HG02642 (cell line): ENCODE measurements around the gene SMAD3.
"Not testable (repeated sequence)": the region's sequence is repeated elsewhere in the genome, so short reads cannot be mapped to it uniquely, and the experiment has no call there.

Source experiments
- ATAC-seq: cut with Tn5 transposase; IDR thresholded peaks from one replicate; pipeline ENCODE4 v1.9.1; 2021; ENCODE audit warnings: mild to moderate bottlenecking; ENCODE audit not compliant: unreplicated experiment, poor library complexity

Gene SMAD3

DNA sequence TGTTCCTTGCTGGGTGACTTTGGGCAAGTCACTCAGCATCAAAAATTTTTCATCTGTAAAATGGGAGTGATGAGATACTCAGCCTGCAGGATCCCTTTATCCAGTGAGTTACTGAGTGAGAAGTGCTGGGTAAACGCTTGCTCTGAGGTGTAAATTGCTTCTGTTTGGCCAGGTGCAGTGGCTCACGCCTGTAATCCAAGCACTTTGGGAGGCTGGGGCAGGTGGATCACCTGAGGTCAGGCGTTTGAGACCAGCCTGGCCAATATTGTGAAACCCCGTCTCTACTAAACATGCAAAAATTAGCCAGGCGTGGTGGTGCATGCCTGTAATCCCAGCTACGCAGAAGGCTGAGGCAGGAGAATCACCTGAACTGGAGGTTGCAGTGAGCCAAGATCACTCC lies 87.6 kb downstream of the SMAD3 start:
- ATAC-seq = not testable (repeated sequence)

DNA sequence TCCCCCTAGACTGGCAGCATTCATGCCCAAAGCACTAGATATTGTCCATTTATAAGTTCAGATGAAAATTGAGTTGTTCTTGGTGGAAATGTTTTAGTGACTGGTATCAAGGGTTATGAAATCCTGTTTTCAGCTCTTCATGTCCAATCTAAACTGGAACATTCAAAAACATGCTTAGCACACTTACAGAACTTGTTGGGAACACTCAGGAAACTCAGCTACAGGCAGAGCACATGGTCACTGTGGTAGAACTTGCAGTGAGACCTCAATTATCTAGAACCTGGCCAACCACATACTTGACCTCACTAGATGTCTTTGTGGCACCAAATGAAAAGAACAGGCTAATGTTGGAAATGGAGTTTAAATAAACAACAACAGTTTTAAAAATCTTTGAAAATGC lies 88.8 kb downstream of the SMAD3 start:
- ATAC-seq = no peak

DNA sequence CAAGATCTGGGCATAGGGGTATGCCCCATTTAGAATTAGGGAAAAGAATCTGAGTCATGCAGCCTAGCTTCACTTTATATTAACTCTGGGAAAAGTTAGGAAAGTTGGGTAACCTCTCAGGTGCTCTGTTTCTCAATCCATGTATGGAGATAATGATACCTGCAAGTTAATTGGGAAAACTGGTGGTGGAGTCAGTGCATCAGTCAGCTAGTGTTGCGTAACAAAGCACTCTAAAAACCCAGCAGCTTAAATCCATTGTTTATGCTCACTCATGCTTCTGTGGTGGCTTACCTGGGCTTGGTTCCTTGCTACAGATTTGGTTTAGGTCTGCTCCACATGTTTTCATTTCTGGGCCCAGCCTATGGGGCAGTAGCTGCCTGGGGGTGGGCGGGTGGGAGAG lies 91.0 kb downstream of the SMAD3 start:
- ATAC-seq = no peak

DNA sequence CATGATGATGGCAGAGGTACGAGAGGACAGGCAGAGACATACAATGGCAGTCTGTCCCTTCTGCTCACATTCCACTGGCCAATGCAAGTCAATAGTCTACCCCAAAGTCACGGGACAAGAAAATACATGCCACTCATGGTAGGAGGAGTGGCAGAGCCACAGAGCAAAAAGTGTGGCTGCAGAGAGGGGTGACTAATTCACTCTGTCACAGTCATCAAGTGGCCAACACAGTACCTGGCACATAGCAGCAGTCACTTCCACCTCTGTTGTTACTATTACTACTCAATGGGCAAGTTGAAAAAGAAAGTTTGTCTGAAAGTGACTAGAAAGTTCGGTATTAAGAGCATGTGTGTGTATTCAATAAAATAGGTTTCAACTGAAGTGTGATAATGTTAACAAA lies 91.4 kb downstream of the SMAD3 start:
- ATAC-seq = no peak

DNA sequence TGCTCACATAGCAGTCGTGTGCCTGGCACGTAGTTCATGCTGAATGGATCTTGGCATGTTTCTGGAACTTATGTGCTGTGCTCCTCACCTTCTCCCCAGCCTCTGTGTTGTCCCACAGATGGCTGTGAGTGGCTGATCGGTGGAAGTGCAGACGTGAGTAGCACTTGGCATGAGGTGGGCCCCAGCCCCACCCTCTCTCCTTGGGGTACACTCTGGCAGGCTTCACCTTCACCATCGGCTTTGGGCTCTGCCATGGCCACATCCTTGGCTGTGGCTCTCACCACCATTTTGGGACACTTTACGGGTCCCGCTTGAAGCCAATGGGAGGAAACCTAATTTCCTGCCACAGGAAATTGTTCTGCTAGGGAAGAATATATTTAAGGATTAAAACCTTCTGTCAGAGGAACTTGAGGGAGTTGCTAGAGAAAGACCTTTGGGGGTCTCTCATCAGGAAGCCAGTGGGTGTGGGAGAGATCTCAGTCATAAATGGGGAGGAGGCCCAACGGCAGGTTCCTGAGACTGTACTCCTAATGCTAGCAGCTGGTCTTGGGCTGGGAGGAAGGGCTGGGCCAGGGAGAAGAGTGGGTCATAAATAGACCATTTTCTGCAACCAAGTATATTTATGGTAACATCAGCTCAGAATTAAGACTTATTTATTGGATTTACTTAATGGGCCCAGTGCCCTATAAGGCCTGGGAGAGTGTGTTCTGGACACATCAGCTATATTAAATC lies 92.3 kb downstream of the SMAD3 start:
- no peak for ATAC-seq

DNA sequence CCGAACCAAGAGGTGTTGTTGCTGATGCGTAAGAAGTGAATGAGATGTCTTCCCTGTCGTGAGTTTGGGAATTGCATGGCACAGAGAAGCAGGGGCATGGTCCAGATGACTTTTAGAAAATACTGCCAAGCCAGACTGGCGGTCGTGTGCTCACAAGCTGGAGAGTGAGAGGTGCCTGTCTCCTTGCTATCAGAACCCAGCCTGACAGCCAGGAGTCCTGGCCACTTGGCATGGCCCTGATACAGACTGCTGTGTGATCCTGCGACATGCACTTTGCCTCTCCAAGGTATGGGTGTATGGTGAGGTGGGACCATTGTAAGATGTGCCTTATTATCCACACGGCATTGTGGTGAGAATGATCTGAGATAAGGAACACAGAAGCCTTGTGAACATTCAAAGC lies 93.0 kb downstream of the SMAD3 start:
- ATAC-seq = no peak

DNA sequence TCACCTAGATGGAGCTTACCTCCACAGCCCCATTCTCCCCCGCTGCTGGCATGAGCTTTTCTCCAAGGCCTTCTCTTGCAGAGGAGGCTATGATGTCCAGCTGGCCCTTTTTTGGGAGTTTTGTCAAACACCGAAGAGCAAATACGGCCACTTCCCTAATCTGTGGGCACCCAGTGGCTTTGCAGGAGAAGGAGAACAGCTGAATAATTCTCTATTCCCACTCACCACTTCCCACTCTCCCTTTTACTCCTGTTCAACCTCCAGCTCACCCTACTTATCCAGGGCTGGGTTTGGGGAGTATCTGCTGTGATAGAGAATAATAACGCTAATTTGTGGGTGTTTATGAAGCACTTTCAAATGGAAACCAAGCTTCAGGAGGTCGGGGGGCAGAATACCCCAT lies 96.0 kb downstream of the SMAD3 start:
- no peak for ATAC-seq

DNA sequence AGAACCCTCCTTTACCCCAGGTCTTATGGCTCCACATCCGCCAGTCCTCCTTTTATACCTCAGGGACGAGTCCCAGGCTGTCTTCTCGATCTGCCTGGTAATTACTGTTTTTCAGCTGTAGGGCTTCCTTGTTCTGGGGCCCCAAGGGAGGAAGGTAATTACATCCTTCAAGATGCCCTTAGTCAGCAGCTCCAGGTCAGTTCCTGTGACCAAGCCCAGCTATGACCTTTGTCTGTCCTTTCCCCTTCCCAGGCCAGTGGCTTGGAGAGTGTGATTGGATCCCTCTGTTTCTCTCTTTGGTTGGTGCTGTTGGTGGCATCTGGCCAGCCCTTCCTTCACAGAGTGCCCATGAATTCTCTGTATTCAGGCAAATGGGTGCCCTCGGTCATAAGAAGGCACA lies 96.5 kb downstream of the SMAD3 start:
- ATAC-seq = no peak

DNA sequence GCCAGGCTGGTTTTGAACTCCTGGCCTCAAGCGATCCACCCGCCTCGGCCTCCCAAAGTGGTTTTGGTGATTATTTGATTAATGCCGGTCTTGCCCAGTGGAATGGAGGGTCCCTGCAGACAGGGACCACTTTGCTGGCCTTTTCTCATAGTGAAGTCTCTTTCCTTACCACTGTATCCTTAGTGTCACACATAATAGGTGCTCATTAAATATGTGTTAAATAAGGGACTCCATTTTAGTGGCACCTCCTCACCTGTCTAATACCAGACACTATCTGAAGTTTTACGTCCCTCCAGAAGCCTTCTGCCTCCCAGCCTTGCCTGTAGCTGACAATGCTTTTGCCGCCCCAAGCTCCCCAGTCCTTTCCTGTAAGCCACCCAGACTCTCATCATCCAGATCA lies 97.8 kb downstream of the SMAD3 start:
- no peak for ATAC-seq

DNA sequence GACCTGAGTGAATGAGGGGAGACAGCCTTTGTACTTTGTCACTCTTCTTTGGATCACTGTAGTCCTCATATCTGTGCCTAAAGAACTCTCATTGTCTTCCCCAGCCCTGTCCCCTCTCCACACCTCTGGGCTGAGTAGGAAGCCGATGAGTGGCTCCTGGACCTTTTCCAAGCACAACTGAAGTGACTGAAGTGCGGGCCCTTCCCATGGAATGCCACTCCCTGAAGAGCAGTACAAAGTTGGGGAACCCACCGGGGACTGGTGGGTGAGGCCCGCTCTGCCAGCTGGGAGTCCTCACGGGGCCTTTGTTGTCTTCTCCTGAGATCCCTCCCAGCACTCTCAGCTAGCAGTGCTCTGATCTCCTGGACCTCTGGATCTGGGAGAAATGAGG lies 99.0 kb downstream of the SMAD3 start:
- ATAC-seq = no peak

DNA sequence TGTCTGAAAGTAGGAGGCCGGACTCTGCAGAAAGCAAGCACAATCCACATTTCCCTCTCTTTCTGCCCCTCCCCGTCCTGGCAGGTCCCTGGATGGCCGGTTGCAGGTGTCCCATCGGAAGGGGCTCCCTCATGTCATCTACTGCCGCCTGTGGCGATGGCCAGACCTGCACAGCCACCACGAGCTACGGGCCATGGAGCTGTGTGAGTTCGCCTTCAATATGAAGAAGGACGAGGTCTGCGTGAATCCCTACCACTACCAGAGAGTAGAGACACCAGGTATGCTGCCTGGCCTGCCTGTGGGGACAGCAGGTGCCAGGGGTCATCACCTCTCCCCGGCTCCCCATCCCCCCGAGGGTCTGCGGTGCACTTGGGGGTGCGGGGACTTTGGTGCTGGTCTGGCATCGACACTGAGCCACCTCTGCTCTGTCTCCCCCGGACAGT lies 99.4 kb downstream of the SMAD3 start:
- no peak for ATAC-seq

DNA sequence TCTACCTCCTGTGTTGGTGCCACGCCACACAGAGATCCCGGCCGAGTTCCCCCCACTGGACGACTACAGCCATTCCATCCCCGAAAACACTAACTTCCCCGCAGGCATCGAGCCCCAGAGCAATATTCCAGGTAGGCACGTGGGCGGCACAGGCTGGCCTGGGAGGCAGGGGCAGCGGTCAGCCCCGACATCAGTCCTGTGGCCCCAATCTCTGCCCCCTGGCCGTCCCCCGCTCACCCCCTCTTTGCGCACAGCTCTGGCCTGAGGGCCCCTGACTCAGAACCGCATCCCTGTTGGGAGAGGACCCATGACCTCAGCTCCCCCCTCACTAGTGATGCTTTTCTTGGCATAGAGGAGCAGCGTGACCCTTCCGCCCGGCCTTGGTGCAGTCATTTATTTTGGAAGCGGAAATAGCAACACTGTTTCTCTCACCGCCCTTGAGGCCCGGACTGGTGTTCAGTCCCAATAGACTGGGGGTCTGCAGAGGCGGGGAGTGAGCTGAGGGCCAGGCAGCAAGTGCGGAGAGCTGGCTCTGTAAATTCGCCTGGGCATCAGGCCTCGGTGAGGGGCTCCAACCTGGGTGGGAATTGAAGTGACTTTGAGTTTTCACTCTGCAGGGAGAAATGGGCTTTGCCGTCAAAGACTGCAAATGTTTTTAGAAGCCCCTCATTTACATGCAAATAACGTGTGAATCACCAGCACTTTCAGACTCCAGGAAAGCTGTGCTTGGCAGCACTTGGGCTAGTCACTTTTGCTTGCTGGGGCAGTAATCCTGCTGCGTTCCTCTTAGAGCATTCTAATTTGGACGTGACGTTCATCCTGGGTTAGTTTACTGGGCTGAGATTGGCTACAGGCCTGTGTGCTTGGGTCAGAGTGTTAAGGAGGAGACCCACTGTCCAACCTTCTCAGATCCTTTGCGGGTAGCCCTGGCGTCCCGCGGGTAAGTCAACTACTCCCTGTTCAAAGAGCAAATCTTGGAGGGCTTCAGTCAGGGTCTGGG lies 100.2 kb downstream of the SMAD3 start:
- no peak for ATAC-seq

DNA sequence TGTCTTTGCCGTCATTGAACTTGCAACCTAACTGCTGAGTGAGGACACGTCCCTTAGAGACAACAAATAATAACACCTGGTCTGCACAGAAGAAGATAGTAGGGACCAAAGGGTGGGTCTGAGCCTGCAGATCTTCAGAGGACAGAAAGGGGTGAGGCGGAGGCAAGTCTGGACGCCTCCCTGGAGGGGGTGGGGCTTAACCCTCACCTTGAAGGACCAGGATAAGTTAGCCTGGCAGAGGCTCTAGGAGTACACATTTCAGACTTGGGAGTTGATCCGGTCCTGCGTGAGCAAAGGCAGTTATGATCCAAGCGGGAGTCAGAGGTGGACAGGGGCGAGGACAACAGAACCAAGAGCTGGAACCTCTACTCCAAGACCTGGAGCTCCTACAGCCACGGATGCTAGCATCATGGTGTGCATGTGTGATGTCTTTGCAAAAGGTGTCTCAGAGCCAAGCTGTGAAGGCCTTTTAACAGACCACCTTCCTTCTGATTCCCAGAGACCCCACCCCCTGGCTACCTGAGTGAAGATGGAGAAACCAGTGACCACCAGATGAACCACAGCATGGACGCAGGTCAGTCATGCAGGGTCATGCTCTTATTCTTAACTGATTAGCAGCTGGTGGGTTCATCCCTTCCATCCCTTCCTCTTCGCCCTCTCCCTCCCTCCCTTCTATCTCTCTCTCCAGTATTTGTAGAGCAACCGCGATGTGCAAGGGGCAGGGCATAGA lies 101.0 kb downstream of the SMAD3 start:
- no peak for ATAC-seq

DNA sequence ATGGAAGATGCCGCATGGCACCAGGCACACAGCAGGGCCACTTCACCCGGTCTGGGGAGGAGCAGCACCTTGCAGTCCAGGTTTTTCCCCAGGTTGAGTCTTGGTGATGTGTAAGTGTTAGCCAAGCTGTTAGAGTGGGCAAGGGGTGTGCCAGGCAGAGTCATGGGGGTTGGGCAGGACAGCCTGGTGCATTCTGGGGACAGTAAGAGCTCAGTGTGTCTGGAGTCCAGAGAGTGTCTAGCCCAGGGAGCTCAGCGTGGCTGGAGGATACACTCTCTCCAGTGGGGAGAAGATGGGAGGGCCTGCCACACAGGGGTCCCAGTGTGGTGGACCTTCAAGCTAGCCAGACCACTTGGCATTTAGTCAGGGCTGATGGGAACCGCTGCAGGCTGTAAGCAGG lies 101.7 kb downstream of the SMAD3 start:
- ATAC-seq = no peak

DNA sequence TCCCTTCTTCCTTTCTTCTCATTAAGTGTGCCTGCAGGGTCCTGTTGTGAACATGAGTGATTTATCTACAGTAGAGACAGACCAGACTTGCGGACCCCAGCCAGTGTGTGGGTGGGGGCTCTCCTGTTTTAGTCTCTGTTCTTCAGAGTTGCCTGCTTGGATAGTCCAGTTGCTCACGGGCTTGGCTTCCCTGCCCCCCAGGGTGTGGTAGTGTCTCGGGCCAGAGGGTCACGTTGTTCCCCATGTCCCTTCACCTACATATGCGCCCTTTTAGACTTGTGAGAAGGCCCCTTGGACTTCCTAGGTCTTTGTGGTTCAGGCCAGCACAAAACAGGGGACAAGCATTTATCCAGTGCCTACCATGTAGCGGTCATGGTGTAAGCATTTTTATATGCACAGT lies 103.3 kb downstream of the SMAD3 start:
- no peak for ATAC-seq

DNA sequence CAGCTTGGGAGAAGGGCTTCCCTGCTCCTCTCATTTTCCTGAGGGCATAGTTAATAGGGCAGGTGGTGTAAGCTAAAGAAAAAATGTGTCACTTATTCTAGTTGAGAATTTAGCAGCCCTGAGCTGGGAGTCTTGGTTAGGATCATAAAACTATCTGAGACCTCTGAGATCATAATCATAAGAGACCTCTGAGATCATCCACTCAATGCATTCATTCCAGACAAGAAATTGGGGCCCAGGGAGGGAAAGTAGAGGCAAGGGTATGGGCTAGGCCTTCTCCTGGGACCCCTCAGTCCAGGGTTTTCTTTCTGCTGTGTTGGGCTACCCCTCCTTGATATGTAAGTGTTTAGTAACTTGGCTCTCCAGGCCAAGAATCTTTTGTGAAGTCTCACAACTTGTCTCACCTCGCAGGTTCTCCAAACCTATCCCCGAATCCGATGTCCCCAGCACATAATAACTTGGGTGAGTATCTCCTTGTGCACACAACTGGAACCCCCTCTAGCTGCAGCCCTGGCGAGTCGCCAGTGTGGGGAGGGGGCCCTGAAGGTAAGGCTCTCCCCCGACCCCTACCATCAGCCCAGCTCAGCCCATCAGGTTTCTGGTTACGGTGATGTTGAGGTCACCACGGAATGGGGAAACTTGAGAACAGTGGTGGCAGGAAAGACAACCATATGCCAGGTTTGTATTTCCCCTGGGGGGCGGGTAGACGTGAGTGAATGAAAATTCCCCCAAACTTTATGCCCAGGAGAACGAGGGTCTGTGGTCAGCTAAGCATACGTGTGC lies 104.9 kb downstream of the SMAD3 start:
- ATAC-seq = no peak

DNA sequence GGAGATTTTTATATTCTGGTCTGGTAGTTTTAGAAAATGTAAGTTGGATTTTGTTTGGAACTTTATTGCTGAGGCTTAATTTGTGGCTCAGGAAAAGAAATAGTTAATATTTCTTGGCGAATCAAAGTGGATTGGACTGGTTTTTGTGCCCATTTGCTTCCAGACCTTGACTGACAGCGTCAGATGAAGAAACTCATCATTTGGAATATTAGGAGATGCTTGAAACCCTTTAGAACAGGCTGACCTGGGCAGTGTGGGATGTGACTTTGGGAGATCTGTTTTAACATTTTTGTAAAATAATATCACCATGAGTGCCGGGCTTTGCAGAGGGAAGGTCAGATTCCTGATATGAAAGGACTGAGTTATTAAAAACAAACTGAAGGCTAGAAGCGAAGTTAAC lies 106.1 kb downstream of the SMAD3 start:
- ATAC-seq = no peak

DNA sequence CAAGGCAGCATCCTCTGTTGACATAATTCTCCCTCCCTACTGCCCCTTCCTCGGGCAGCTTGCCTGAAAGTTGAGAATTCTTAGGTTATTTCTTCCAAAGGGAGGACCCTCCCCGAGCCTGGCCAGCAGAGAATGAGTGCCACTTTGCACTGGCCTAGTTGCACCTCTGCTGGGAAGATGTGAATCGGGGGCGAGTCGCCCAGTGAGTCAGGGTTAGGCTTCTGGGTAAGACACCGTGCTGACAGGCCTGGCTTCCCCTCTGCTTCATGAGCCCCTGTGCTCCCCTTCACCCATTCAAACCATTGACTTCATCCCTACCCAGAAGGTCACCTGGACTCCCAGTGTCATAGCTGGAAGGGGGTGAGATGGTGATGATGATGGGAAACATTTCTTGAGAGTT lies 106.8 kb downstream of the SMAD3 start:
- ATAC-seq = no peak

DNA sequence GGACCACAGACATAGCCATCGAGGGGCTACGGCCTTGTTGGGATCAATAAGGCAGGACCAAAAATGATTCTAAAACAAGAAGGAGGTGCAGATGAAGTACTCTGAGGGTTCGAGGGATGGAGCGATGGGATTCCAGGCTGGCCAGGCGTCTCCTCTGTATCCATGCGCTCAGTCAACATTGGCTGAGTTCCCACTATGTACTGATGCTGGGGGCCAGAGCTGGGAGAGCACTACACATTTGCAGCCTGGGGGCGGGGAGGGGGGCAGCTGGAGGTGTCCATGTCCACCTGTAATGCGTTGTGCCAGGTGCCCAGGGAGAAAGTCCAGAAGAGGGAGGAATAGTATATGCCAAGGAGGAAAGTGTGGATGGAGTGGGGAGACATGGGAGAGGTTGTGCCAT lies 107.6 kb downstream of the SMAD3 start:
- no peak for ATAC-seq

DNA sequence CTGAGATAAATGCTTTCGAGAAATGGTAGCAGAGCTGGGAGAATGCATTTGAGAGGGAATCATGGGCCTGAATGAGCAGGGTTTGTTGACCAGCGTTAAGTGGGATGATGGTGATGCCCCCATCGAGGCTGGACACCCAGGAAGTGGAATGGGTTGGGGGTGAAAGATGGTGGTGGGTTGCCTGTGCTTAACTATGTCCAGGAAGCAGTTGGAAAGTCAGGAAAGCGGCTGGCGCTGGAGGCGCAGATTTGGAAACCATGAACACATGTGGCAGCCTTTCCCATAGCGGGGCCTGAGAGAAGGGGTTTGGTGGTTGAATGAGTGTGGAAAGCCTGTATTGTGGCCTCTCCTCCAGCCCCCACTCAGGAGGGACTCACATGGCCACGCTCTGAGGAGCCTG lies 108.4 kb downstream of the SMAD3 start:
- ATAC-seq = no peak
